Measurements from ENCODE around the gene BACH1.

Gene BACH1

DNA sequence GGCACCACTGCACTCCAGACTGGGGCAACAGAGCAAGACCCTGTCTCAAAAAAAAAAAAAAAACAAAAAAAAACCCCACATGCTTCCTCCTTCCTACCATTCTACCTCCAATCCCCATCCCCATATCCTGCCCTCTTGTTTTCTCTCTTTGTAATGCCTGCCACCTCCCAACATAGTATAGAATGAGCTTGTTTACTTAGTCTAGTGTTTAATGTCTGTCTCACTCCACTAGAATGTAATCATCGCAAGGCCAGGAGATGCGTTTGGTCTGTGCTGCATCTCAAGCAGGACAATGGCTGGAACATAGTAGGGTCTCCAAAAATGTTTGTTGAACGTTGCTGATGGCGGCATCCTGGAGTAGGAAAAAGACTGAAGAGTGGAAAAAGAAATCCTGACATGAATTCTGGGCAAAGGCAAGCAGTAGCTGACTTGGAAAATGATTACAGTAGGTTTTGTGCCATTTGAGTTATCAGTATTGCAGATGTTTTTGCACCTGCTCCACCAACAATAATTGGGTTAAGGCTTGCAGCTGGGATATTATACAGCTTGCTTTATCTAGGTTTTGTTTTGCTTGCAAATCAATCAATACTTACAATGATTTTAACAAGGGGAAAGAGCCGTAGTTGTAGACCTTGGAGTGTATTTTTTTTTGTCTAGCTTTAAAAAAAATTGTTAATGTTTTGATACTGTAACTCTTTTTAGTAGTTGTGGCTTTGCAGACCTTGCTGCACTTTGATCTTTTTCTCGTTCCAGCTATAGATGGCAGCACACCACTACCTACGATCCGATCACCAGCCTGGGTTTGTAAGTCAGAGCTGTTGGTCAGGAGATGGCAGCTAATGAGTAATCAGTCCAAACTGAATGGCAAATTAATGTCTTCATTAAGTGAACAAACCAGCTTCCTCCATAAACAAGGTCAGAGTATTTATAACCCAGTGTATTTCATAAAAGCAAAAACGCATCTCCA, 62.4 kb downstream of the BACH1 start:
- Mint-ChIP-seq H3K27me3 (ENCODE audit: low read depth) (no peaks in the 10 kb centered on the region), H3K27ac (no peak overlapping the region), H3K36me3 (ENCODE audit: low read depth) (peaks cover 8% of the 10 kb centered on the region)

DNA sequence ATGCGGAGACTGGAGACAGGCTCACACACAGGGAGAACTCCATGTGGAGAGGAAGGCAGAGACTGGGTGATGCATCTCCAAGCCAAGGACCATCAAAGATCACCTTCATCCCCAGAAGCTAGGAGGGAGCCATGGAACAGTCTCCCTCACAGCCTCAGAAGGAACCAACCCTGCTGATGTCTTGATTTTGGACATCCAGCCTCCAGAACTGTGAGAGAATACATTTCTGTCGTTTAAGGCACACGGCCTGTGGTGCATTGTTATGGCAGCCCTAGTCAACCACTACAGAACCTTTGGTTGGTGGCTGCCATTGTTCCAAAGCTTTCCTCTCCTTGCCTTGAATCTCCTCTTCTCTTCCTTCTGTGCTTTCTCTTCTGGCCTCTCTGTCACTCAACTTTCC, 64.0 kb downstream of the BACH1 start:
- H3K27me3 Mint-ChIP-seq (ENCODE audit: low read depth): no peaks in the 10 kb centered on the region
- peaks cover 5% of the 10 kb centered on the region for H3K9me3 Mint-ChIP-seq
- peaks cover 8% of the 10 kb centered on the region for H3K36me3 Mint-ChIP-seq (ENCODE audit: low read depth)
- H3K4me1 Mint-ChIP-seq (ENCODE audit: low read depth): peaks cover 4% of the 10 kb centered on the region
- no peak overlapping the region for H3K27ac Mint-ChIP-seq
- no peak overlapping the region for H3K4me3 Mint-ChIP-seq

More for the DNA sequence above, 62.4 kb downstream of the BACH1 start:
- no peak overlapping the region for H3K4me3 Mint-ChIP-seq
- H3K4me1 Mint-ChIP-seq (ENCODE audit: low read depth): peaks cover 7% of the 10 kb centered on the region
- no peaks in the 10 kb centered on the region for H3K9me3 Mint-ChIP-seq

GRCh38 chr21:29365661-29366265, 67.0 kb downstream of the BACH1 start:
- Mint-ChIP-seq H3K27me3 (ENCODE audit: low read depth) (no peaks in the 10 kb centered on the region), H3K4me3 (no peak overlapping the region), H3K27ac (no peak overlapping the region), H3K4me1 (ENCODE audit: low read depth) (no peaks in the 10 kb centered on the region), H3K9me3 (peaks cover 5% of the 10 kb centered on the region), H3K36me3 (ENCODE audit: low read depth) (peaks cover 8% of the 10 kb centered on the region)

GRCh38 chr21:29366532-29366931, 67.8 kb downstream of the BACH1 start:
- H3K36me3 Mint-ChIP-seq (ENCODE audit: low read depth): peaks cover 8% of the 10 kb centered on the region
- H3K27ac Mint-ChIP-seq: no peak overlapping the region
- H3K9me3 Mint-ChIP-seq: peaks cover 5% of the 10 kb centered on the region
- H3K27me3 Mint-ChIP-seq (ENCODE audit: low read depth): no peaks in the 10 kb centered on the region
- no peaks in the 10 kb centered on the region for H3K4me1 Mint-ChIP-seq (ENCODE audit: low read depth)
- H3K4me3 Mint-ChIP-seq: no peak overlapping the region

DNA sequence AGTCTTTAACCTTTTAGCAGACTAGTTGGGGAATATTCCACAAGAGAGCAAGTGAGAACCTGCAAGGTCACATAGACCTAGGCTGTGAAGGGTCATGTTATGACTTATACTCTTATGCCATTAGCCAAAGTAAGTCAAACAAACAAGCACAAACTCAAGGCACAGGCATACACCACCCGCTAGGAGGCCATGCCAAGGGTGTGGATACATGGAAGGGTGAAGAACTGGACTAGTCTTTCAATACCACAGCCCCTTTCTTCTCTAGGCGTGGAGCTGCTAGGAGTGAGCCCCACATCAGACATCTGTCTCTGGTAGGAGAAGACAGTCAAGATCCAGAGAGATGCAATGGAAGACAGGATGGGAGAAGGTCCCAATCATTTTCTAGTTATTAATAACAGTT, 68.6 kb downstream of the BACH1 start:
- Mint-ChIP-seq H3K27me3 (ENCODE audit: low read depth) (no peaks in the 10 kb centered on the region), H3K27ac (no peak overlapping the region), H3K4me3 (no peak overlapping the region)

GRCh38 chr21:29368906-29369305, 70.2 kb downstream of the BACH1 start:
- no peaks in the 10 kb centered on the region for H3K36me3 Mint-ChIP-seq (ENCODE audit: low read depth)
- peaks cover 5% of the 10 kb centered on the region for H3K9me3 Mint-ChIP-seq
- H3K4me3 Mint-ChIP-seq: no peak overlapping the region
- H3K27me3 Mint-ChIP-seq (ENCODE audit: low read depth): no peaks in the 10 kb centered on the region
- H3K4me1 Mint-ChIP-seq (ENCODE audit: low read depth): no peaks in the 10 kb centered on the region
- no peak overlapping the region for H3K27ac Mint-ChIP-seq

More for the DNA sequence above, 68.6 kb downstream of the BACH1 start:
- H3K4me1 Mint-ChIP-seq (ENCODE audit: low read depth): no peaks in the 10 kb centered on the region
- H3K36me3 Mint-ChIP-seq (ENCODE audit: low read depth): peaks cover 8% of the 10 kb centered on the region
- peaks cover 5% of the 10 kb centered on the region for H3K9me3 Mint-ChIP-seq

GRCh38 chr21:29371464-29371863, 72.7 kb downstream of the BACH1 start:
- Mint-ChIP-seq H3K27me3 (ENCODE audit: low read depth) (no peaks in the 10 kb centered on the region), H3K4me3 (no peak overlapping the region), H3K9me3 (peaks cover 5% of the 10 kb centered on the region), H3K27ac (no peak overlapping the region), H3K4me1 (ENCODE audit: low read depth) (peaks cover 3% of the 10 kb centered on the region), H3K36me3 (ENCODE audit: low read depth) (no peaks in the 10 kb centered on the region)

GRCh38 chr21:29372063-29372802, 73.5 kb downstream of the BACH1 start:
- H3K4me1 Mint-ChIP-seq (ENCODE audit: low read depth): peaks cover 7% of the 10 kb centered on the region
- H3K36me3 Mint-ChIP-seq (ENCODE audit: low read depth): no peaks in the 10 kb centered on the region
- no peaks in the 10 kb centered on the region for H3K9me3 Mint-ChIP-seq
- no peak overlapping the region for H3K27ac Mint-ChIP-seq
- H3K4me3 Mint-ChIP-seq: no peak overlapping the region
- H3K27me3 Mint-ChIP-seq (ENCODE audit: low read depth): no peaks in the 10 kb centered on the region

GRCh38 chr21:29374481-29374880, 75.8 kb downstream of the BACH1 start:
- peaks cover 7% of the 10 kb centered on the region for H3K4me1 Mint-ChIP-seq (ENCODE audit: low read depth)
- no peak overlapping the region for H3K27ac Mint-ChIP-seq
- no peaks in the 10 kb centered on the region for H3K9me3 Mint-ChIP-seq
- no peaks in the 10 kb centered on the region for H3K36me3 Mint-ChIP-seq (ENCODE audit: low read depth)
- no peak overlapping the region for H3K4me3 Mint-ChIP-seq
- no peaks in the 10 kb centered on the region for H3K27me3 Mint-ChIP-seq (ENCODE audit: low read depth)

DNA sequence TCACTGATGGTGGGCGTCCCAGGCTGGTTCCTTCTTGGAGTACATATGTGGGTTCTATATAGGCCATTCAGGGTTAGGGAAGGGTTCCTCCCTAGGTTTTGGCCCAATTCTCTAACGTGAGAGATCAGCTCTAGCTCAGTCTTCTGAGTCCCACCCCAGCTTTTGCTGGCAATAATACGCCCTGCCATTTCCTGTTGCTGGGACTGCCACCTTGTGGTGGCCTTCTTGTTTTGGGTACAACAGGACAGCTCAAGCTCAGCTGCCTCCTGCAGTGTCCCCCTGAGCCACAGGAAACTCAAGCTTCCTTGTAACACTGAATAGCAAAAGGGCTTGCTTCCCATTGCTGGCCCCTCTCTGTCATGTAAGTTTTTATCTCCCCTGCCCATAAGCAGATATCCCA, 77.8 kb downstream of the BACH1 start:
- Mint-ChIP-seq H3K9me3 (no peaks in the 10 kb centered on the region), H3K27ac (no peak overlapping the region), H3K4me3 (no peak overlapping the region), H3K36me3 (ENCODE audit: low read depth) (no peaks in the 10 kb centered on the region), H3K4me1 (ENCODE audit: low read depth) (peaks cover 7% of the 10 kb centered on the region), H3K27me3 (ENCODE audit: low read depth) (no peaks in the 10 kb centered on the region)

DNA sequence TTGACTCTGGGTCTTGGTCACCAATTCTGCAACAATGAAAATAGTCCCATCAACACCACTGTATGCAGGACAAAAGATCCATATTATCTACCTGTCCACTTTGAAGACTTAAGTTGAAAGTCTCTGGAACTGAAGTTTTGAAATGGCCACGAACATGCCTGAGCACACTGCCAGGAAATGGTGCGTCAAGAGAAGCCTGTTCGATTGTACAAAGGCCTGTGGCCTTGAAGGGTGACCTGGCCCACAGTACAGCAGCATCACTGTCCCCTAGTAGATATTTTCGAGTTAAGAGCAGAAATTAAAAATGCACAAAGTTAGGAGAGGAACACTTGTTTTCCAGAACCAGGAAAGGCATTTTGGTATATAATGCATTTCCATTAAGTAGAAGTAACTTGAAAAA, 78.5 kb downstream of the BACH1 start:
- Mint-ChIP-seq H3K36me3 (ENCODE audit: low read depth) (no peaks in the 10 kb centered on the region), H3K27ac (no peak overlapping the region), H3K27me3 (ENCODE audit: low read depth) (no peaks in the 10 kb centered on the region), H3K4me1 (ENCODE audit: low read depth) (peaks cover 7% of the 10 kb centered on the region), H3K4me3 (no peak overlapping the region), H3K9me3 (no peaks in the 10 kb centered on the region)

DNA sequence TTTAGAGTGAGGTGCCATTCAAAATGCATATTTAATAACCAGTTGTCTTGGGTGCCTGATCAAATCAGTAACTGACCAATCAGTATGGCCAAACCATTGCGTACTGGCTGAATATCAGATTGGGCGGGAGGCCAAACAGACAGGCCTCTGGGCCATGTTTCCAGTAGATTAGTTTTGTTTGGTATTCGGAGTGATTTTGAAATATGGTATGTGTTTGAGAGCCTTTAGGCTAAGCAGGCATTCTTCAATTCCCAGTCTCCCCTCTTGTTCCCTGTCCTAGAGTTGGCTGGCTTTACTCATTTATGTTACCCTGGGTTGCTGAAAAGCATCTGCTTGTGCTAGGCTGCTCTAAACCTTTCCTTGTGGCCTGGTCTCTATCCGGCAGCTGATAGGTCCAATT, 80.1 kb downstream of the BACH1 start:
- H3K4me3 Mint-ChIP-seq: no peak overlapping the region
- no peaks in the 10 kb centered on the region for H3K27me3 Mint-ChIP-seq (ENCODE audit: low read depth)
- no peak overlapping the region for H3K27ac Mint-ChIP-seq
- H3K36me3 Mint-ChIP-seq (ENCODE audit: low read depth): peaks cover 1% of the 10 kb centered on the region
- no peaks in the 10 kb centered on the region for H3K9me3 Mint-ChIP-seq
- peaks cover 7% of the 10 kb centered on the region for H3K4me1 Mint-ChIP-seq (ENCODE audit: low read depth)

DNA sequence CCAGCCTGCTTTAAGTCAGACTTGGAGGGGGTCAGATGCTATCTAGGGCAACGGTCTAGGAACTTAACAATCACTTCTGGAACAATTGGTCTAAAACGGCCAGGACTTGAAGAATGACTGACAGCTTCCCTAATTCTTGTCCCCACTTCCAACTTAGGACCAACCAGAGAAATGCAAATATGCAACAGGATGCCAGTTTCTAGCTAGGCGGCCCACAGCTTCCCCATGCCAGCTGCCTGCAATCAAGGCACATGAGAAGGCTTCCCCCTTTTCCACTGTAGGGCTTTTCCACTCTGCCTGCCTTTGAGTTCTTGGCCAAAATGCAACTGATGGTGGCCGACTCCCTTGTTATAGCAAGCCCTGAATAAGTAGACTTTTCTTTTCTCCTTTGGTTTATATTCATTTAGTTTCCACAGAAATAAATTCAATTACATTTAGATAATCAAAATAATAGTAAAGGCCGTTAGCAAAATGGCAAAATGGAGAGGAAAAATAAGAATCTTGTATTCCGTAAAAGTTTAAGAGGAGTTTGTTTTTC, 80.9 kb downstream of the BACH1 start:
- H3K4me1 Mint-ChIP-seq (ENCODE audit: low read depth): peaks cover 7% of the 10 kb centered on the region
- no peaks in the 10 kb centered on the region for H3K27me3 Mint-ChIP-seq (ENCODE audit: low read depth)
- peaks cover 1% of the 10 kb centered on the region for H3K36me3 Mint-ChIP-seq (ENCODE audit: low read depth)
- H3K4me3 Mint-ChIP-seq: no peak overlapping the region
- H3K9me3 Mint-ChIP-seq: no peaks in the 10 kb centered on the region
- H3K27ac Mint-ChIP-seq: no peak overlapping the region

DNA sequence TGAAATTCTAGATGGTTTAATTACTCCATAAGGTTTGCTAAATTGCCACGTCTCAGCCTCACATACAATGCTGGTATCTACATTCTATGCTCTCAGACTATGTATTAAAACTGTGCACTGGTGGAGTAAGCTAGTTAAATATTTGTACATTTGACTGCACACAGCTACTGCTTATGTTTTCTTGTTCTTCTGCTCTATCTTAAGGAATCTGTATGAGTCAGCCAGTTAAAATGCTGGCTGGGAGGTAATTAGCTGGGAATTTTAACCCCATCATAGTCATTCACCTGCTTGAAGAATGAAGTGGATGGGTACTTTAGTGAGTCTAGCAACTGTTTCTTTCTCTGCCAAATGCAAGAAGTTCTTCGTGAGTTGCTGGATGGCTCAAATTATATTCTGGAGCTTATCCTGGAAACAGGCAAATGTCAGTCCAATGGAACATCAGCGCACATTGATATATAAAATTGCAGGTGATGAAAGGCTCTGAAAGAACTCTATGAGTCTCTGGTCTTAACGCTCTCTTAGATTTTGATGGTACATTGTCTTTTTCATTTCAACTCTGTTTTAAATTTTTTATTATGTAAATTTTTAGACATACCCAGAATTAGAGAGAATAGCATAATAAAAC, 83.4 kb downstream of the BACH1 start:
- H3K27ac Mint-ChIP-seq: no peak overlapping the region
- peaks cover 1% of the 10 kb centered on the region for H3K36me3 Mint-ChIP-seq (ENCODE audit: low read depth)
- H3K4me3 Mint-ChIP-seq: no peak overlapping the region
- no peaks in the 10 kb centered on the region for H3K27me3 Mint-ChIP-seq (ENCODE audit: low read depth)
- H3K9me3 Mint-ChIP-seq: no peaks in the 10 kb centered on the region
- H3K4me1 Mint-ChIP-seq (ENCODE audit: low read depth): no peaks in the 10 kb centered on the region
